ENCODE measurements around the gene VPS4B. TPM values are rescaled to one million over a fixed set of nuclear protein-coding genes. Genes with fewer than 3 reads are reported as not detected.
A peak's percentile ranks its signal among the peaks of the same experiment; 100 is the strongest.

VPS4B gene
- total RNA-seq, 1 donor from 2014 or later: 65.5 TPM

DNA sequence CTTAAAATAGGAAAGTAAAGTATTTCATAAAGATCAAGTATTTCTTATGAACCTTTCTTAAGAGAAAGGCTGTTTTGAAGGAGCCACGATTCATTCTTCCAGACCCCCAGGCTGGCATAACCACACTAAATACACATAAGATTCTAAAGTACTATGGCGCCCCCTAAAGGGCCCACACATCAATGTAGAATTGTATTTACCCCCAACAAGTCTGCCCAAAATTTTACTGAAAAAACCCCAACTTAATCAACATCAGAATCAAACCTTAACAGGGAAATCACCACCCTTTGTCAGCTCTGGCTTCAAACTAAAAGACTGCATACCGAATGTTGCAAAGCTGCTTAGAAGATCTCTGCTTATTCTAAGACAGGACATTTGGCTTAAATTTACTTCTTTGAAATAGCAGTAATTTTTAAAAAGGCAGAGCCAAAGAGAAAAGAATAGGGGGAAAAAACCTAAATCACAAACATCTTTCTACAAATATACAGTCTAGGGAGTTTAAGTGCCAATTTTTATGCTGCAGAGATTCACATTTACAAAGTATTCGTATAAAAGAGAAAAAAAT, 82.3 kb downstream of the VPS4B start:
- Histone ChIP-seq H3K4me1 (ENCODE audit: insufficient read depth, low read length) (peaks cover 3% of the 10 kb centered on the region), H3K9ac (ENCODE audit: low read length) (no peak overlapping the region), H3K27ac (ENCODE audit: low read depth, low read length) (no peak overlapping the region), H3K36me3 (ENCODE audit: insufficient read depth, low read length) (peaks cover 37% of the 10 kb centered on the region), H3K4me2 (ENCODE audit: low read length) (no peak overlapping the region), H4K20me1 (ENCODE audit: insufficient read depth, low read length) (no peaks in the 10 kb centered on the region), H3K9me3 (ENCODE audit: insufficient read depth, low read depth, low read length) (no peaks in the 10 kb centered on the region), H3K79me2 (ENCODE audit: insufficient read depth, low read length) (no peaks in the 10 kb centered on the region), H3K27me3 (ENCODE audit: insufficient read depth, low read length) (no peaks in the 10 kb centered on the region), H2AFZ (ENCODE audit: low read depth, low read length) (no peak overlapping the region), H3K4me3 (ENCODE audit: insufficient read depth, low read depth, low read length) (no peak overlapping the region)
- H3K9me3 Mint-ChIP-seq (ENCODE audit: unreplicated experiment): no peaks in the 10 kb centered on the region
- DNase-seq (ENCODE audit: low read depth) (no peak), FAIRE-seq (no peak)
- TF ChIP-seq, protein P1, sequence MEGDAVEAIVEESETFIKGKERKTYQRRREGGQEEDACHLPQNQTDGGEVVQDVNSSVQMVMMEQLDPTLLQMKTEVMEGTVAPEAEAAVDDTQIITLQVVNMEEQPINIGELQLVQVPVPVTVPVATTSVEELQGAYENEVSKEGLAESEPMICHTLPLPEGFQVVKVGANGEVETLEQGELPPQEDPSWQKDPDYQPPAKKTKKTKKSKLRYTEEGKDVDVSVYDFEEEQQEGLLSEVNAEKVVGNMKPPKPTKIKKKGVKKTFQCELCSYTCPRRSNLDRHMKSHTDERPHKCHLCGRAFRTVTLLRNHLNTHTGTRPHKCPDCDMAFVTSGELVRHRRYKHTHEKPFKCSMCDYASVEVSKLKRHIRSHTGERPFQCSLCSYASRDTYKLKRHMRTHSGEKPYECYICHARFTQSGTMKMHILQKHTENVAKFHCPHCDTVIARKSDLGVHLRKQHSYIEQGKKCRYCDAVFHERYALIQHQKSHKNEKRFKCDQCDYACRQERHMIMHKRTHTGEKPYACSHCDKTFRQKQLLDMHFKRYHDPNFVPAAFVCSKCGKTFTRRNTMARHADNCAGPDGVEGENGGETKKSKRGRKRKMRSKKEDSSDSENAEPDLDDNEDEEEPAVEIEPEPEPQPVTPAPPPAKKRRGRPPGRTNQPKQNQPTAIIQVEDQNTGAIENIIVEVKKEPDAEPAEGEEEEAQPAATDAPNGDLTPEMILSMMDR (IDR thresholded peaks at IDR 0.05; ENCODE audit: insufficient read depth, low read depth, low read length): peak; percentile 64
- TF ChIP-seq EZH2 (IDR thresholded peaks at IDR 0.05; ENCODE audit: insufficient read depth, low read length): no peak
- H3K36me3 Mint-ChIP-seq (ENCODE audit: low read depth, unreplicated experiment): peaks cover 6% of the 10 kb centered on the region
- peaks cover 8% of the 10 kb centered on the region for H3K4me1 Mint-ChIP-seq (ENCODE audit: low read depth, unreplicated experiment)
- H3K4me3 Mint-ChIP-seq (ENCODE audit: unreplicated experiment): no peak overlapping the region
- H3K27me3 Mint-ChIP-seq (ENCODE audit: low read depth, unreplicated experiment): no peaks in the 10 kb centered on the region
- H3K27ac Mint-ChIP-seq (ENCODE audit: unreplicated experiment): no peak overlapping the region

Other genes with a start within 250 kb of the VPS4B start
- gene BCL2, start 102.7 kb downstream of the VPS4B start, total RNA-seq: 1.0 and 1.7 TPM in 2 replicates
- 43.7 and 47.4 TPM in 2 replicates for gene KDSR, start 55.3 kb downstream of the VPS4B start, total RNA-seq
- gene SERPINB5, start 54.5 kb upstream of the VPS4B start, total RNA-seq: 0.38 TPM in 1 of 2 replicates, not detected in the other
- gene SERPINB12, start 119.9 kb upstream of the VPS4B start, total RNA-seq: not detected in 2 replicates
- gene SERPINB13, start 164.9 kb upstream of the VPS4B start, total RNA-seq: not detected in 2 replicates
- not detected in 2 replicates for gene SERPINB4, start 221.8 kb upstream of the VPS4B start, total RNA-seq
- gene SERPINB3, start 239.4 kb upstream of the VPS4B start, total RNA-seq: not detected in 2 replicates

All from astrocyte (in vitro differentiated cells and primary cell).